ENCODE results near the gene GCLM.
A peak's percentile ranks its signal among the peaks of the same experiment; 100 is the strongest.
"Not testable (repeated sequence)": the region's sequence is repeated elsewhere in the genome, so short reads cannot be mapped to it uniquely, and the experiment has no call there.

GCLM gene

DNA sequence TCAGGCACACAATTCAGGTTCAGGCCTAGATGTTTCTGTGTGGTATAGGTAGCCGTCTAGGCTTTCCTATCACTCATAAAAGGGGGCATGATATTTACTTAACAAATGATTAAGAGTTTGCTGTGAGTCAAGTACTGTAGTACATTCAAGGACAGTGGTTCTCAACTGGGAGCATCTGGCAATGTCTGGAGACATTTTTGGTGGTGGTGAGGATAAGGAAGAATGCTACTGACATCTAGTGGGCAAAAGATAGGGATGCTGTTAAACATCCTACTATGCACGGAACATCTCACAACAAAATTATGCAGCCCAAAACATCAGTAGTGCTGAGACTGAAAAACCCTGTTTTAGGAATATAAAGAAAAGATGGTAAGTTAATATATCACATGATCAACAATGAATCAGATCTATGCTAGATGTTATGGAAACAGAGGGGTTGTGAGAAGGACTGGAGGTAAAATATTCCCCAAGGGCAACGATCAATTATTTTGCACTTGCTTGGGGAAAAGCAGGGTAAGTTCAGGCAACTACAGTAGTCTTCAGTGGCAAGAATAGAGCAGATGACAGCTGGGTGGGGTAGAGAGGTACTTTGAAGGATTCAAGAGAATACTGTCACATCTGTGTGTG lies 35.1 kb downstream of the GCLM start:
- peak; percentile 58 for FAIRE-seq
- DNase-seq (ENCODE audit: insufficient read length, low spot score): no peak
- TF ChIP-seq TAF1 (IDR thresholded peaks at IDR 0.05; ENCODE audit: low read depth, low read length) (no peak), POU2F2 (IDR thresholded peaks at IDR 0.05; ENCODE audit: low read depth, low read length) (no peak), PAX5 (IDR thresholded peaks at IDR 0.05; ENCODE audit: insufficient read depth, low read length, severe bottlenecking) (no peak), SPI1 (IDR thresholded peaks at IDR 0.05; ENCODE audit: low read depth, low read length) (no peak), POLR2AphosphoS5 (IDR thresholded peaks at IDR 0.05; ENCODE audit: low read depth, low read length) (no peak), POLR2A (IDR thresholded peaks at IDR 0.05; ENCODE audit: low read depth, low read length) (no peak)

GRCh38 chr1:93871366-93871765 lies 37.9 kb downstream of the GCLM start:
- FAIRE-seq: no peak
- TF ChIP-seq POU2F2 (IDR thresholded peaks at IDR 0.05; ENCODE audit: low read depth, low read length): no peak
- DNase-seq (ENCODE audit: insufficient read length, low spot score): no peak

DNA sequence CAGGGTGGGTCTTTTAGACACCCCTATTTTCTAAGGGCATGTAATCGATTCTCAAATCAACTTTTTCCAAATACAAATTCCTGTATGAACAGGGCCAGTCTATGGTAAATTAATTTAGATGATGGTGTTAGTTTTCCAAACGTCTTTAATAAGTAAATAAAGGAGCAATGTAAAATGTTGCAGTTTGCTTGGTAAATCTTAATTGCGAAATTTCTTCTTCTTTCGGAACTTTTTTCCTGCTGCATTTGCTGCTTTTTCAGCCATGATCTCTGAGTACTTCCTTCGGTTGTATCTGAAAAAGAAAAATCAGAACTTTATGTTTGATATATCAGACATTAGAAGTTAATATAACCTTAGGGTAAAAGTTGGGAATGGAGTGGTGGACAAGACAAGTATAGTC lies 39.6 kb downstream of the GCLM start:
- no peak for FAIRE-seq
- no peak for DNase-seq (ENCODE audit: insufficient read length, low spot score)
- TF ChIP-seq TAF1 (IDR thresholded peaks at IDR 0.05; ENCODE audit: low read depth, low read length) (no peak), SPI1 (IDR thresholded peaks at IDR 0.05; ENCODE audit: low read depth, low read length) (no peak), POU2F2 (IDR thresholded peaks at IDR 0.05; ENCODE audit: low read depth, low read length) (no peak), POLR2A (IDR thresholded peaks at IDR 0.05; ENCODE audit: low read depth, low read length) (no peak), POLR2AphosphoS5 (IDR thresholded peaks at IDR 0.05; ENCODE audit: low read depth, low read length) (no peak), PAX5 (IDR thresholded peaks at IDR 0.05; ENCODE audit: insufficient read depth, low read length, severe bottlenecking) (no peak)

GRCh38 chr1:93868492-93868891 lies 40.7 kb downstream of the GCLM start:
- not testable (repeated sequence) for DNase-seq (ENCODE audit: insufficient read length, low spot score); FAIRE-seq

DNA sequence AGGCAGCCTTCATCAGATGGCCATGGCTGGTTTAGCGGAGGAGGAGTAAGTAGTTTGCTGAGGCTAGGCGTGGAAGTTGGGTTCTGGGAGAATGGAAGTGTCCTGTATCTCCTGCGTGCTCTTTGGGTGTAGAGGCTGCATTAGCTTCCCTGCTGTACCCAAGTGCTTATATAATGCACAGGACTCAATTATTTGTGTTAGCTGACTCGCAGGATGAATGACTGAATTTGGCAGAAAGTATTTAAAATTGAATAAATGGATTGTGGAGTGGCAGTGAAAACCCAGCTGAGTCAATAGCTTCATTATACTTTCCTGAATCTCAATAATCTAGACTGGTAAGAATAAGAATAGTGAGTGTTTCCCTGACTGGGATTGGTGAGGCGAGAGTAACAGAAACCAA lies 44.0 kb downstream of the GCLM start:
- TF ChIP-seq POLR2A (IDR thresholded peaks at IDR 0.05; ENCODE audit: low read depth, low read length) (no peak), SPI1 (IDR thresholded peaks at IDR 0.05; ENCODE audit: low read depth, low read length) (no peak), POLR2AphosphoS5 (IDR thresholded peaks at IDR 0.05; ENCODE audit: low read depth, low read length) (no peak), PAX5 (IDR thresholded peaks at IDR 0.05; ENCODE audit: insufficient read depth, low read length, severe bottlenecking) (no peak), POU2F2 (IDR thresholded peaks at IDR 0.05; ENCODE audit: low read depth, low read length) (no peak), TAF1 (IDR thresholded peaks at IDR 0.05; ENCODE audit: low read depth, low read length) (no peak)
- FAIRE-seq (no peak), DNase-seq (ENCODE audit: insufficient read length, low spot score) (no peak)

GRCh38 chr1:93864175-93864574 lies 45.1 kb downstream of the GCLM start:
- DNase-seq (ENCODE audit: insufficient read length, low spot score): no peak

DNA sequence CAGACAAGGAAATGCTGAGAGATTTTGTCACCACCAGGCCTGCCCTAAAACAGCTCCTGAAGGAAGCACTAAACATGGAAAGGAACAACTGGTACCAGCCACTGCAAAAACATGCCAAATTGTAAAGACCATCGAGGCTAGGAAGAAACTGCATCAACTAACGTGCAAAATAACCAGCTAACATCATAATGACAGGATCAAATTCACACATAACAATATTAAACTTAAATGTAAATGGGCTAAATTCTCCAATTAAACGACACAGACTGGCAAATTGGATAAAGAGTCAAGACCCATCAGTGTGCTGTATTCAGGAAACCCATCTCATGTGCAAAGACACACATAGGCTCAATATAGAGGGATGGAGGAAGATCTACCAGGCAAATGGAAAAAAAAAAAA lies 51.6 kb downstream of the GCLM start:
- not testable (repeated sequence) for FAIRE-seq; DNase-seq (ENCODE audit: insufficient read length, low spot score)

More at GRCh38 chr1:93864175-93864574, 45.1 kb downstream of the GCLM start:
- no peak for FAIRE-seq
- TF ChIP-seq POLR2A (IDR thresholded peaks at IDR 0.05; ENCODE audit: low read depth, low read length): no peak
- no peak for TF ChIP-seq POU2F2 (IDR thresholded peaks at IDR 0.05; ENCODE audit: low read depth, low read length)
- TF ChIP-seq SPI1 (IDR thresholded peaks at IDR 0.05; ENCODE audit: low read depth, low read length): no peak
- no peak for TF ChIP-seq POLR2AphosphoS5 (IDR thresholded peaks at IDR 0.05; ENCODE audit: low read depth, low read length)
- no peak for TF ChIP-seq TAF1 (IDR thresholded peaks at IDR 0.05; ENCODE audit: low read depth, low read length)
- TF ChIP-seq PAX5 (IDR thresholded peaks at IDR 0.05; ENCODE audit: insufficient read depth, low read length, severe bottlenecking): no peak

- FAIRE-seq; DNase-seq (ENCODE audit: insufficient read length, low spot score): not testable (repeated sequence)
Observed at GRCh38 chr1:93855983-93856382, 53.2 kb downstream of the GCLM start.

DNA sequence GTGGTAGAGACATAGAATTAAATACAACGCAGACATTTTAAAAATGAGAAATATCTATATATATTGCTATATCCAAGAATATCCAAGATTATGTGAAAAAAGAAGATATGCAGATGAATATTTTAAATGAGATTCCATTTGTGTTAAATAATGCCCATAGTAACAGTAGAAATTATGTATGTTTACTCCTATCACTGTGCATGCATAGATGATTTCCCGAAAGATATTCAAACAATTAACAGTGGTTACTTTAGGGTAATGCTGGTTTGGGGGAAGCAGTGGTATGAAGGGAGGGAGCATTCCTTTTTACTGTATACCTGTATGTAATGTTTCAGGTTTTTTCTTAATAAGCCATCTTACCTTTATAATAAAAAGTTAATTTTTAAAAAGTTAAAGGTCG lies 55.3 kb downstream of the GCLM start:
- FAIRE-seq: no peak
- no peak for DNase-seq (ENCODE audit: insufficient read length, low spot score)
- TF ChIP-seq TAF1 (IDR thresholded peaks at IDR 0.05; ENCODE audit: low read depth, low read length) (no peak), PAX5 (IDR thresholded peaks at IDR 0.05; ENCODE audit: insufficient read depth, low read length, severe bottlenecking) (no peak)

DNA sequence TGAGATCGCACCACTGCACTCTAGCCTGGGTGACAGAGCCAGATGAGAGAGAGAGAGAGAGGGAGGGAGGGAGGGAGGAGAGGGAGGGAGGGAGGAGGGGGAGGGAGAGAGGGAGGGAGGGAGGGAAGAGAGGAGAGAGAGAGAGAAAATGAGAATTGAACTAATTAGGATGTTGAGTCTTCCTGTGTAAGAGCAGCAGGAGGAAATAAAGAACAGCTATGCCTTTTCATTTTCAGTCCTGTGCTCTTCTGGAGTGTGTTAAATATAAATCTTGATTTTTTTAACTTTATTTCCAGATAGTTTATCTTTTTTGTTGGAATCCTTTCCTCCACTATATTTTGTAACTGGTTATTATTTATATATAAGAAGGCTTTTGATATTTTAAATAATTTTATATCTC lies 57.4 kb downstream of the GCLM start:
- FAIRE-seq (no peak), DNase-seq (ENCODE audit: insufficient read length, low spot score) (no peak)
- no peak for TF ChIP-seq POLR2AphosphoS5 (IDR thresholded peaks at IDR 0.05; ENCODE audit: low read depth, low read length)
- no peak for TF ChIP-seq PAX5 (IDR thresholded peaks at IDR 0.05; ENCODE audit: insufficient read depth, low read length, severe bottlenecking)
- no peak for TF ChIP-seq SPI1 (IDR thresholded peaks at IDR 0.05; ENCODE audit: low read depth, low read length)
- no peak for TF ChIP-seq POLR2A (IDR thresholded peaks at IDR 0.05; ENCODE audit: low read depth, low read length)
- TF ChIP-seq POU2F2 (IDR thresholded peaks at IDR 0.05; ENCODE audit: low read depth, low read length): no peak
- no peak for TF ChIP-seq TAF1 (IDR thresholded peaks at IDR 0.05; ENCODE audit: low read depth, low read length)

DNA sequence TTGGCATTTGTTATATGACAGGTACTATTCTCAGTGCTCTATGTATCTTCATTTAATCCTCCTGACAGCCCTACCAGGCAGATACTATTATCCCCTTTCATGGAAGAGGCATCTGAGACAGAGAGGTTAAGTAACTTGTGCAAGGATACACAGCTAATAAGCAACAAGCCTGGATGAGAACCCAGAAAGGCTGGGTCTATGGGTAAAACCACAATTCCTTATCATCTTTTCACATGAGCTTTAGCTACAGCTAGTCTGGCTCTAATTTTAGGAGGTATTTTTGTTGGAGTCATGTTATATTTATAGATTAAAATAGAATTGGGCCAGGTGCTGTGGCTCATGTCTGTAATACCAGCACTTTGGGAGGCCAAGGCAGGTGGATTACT lies 57.9 kb downstream of the GCLM start:
- DNase-seq (ENCODE audit: insufficient read length, low spot score) (no peak), FAIRE-seq (no peak)
- no peak for TF ChIP-seq TAF1 (IDR thresholded peaks at IDR 0.05; ENCODE audit: low read depth, low read length)
- TF ChIP-seq POU2F2 (IDR thresholded peaks at IDR 0.05; ENCODE audit: low read depth, low read length): no peak
- TF ChIP-seq POLR2AphosphoS5 (IDR thresholded peaks at IDR 0.05; ENCODE audit: low read depth, low read length): no peak
- no peak for TF ChIP-seq POLR2A (IDR thresholded peaks at IDR 0.05; ENCODE audit: low read depth, low read length)
- no peak for TF ChIP-seq PAX5 (IDR thresholded peaks at IDR 0.05; ENCODE audit: insufficient read depth, low read length, severe bottlenecking)
- TF ChIP-seq SPI1 (IDR thresholded peaks at IDR 0.05; ENCODE audit: low read depth, low read length): no peak

DNA sequence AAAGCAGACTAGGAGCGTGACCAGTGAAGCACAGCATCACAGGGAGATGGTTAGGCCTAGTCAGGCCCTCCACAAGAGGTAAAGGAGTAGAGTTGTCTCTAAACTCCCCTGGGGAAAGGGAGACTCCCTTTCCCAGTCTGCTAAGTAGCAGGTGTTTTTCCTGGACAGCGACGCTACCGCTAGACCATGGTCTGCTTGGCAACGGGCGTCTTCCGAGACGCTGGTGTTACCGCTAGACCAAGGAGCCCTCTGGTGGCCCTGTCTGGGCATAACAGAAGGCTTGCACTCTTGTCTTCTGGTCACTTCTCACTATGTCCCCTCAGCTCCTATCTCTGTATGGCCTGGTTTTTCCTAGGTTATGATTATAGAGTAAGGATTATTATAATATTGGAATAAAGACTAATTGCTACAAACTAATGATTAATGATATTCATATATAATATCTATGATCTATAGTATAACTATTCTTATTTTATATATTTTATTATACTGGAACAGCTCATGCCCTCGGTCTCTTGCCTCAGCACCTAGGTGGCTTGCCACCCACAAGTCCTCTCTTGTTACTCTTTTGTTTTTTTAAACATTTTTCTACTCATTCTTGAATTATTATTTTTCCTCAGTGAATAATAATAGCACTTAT lies 58.4 kb downstream of the GCLM start:
- FAIRE-seq: peak; percentile 63
- not testable (repeated sequence) for DNase-seq (ENCODE audit: insufficient read length, low spot score)

All from GM12891 (cell line).